ENCODE results near the gene YWHAQ.
"Not testable (repeated sequence)": the region's sequence is repeated elsewhere in the genome, so short reads cannot be mapped to it uniquely, and the experiment has no call there.

DNA sequence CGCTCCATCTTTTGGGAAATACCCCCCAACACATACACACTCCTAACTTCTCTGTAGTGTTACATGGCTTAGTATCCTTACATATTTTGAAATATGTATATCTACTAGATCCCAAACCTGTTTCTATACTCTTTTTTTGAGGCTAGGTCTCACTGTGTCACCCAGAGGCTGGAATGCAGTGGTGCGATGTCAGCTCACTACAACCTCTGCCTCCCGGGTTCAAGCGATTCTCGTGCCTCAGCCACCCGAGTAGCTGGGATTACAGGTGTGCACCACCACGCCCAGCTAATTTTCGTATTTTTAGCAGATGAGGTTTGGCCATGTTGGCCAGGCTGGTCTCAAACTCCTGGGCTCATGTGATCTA lies 19.3 kb downstream of the YWHAQ start:
- not testable (repeated sequence) for TF ChIP-seq CTCF, POLR2A (IDR thresholded peaks at IDR 0.05)
